GM21723 (cell line): ENCODE results near the gene CD6.

ENCODE experiments used
- ATAC-seq: cut with Tn5 transposase; IDR thresholded peaks from one replicate; pipeline ENCODE4 v1.9.1; 2021; ENCODE audit warnings: mild to moderate bottlenecking, moderate library complexity; ENCODE audit not compliant: unreplicated experiment

Gene CD6

GRCh38 chr11:61024938-61025820 is 53.7 kb downstream of the CD6 start:
- no peak for ATAC-seq

GRCh38 chr11:61025821-61026120 is 54.3 kb downstream of the CD6 start:
- ATAC-seq, result no peak

GRCh38 chr11:61026121-61027031 is 54.9 kb downstream of the CD6 start:
- no peak for ATAC-seq

- no peak for ATAC-seq
Observed at GRCh38 chr11:61027141-61027840, 55.8 kb downstream of the CD6 start.

GRCh38 chr11:61028135-61028729 is 56.8 kb downstream of the CD6 start:
- peak; percentile 82 for ATAC-seq

GRCh38 chr11:61032824-61033223 is 61.3 kb downstream of the CD6 start:
- ATAC-seq, result no peak

GRCh38 chr11:61033417-61033816 is 61.9 kb downstream of the CD6 start:
- ATAC-seq, result no peak

GRCh38 chr11:61034111-61034510 is 62.6 kb downstream of the CD6 start:
- ATAC-seq, result no peak

GRCh38 chr11:61034704-61035525 is 63.4 kb downstream of the CD6 start:
- no peak for ATAC-seq

GRCh38 chr11:61035526-61035835 is 64.0 kb downstream of the CD6 start:
- no peak for ATAC-seq

GRCh38 chr11:61037441-61038093 is 66.1 kb downstream of the CD6 start:
- no peak for ATAC-seq

- no peak for ATAC-seq
Observed at GRCh38 chr11:61039916-61040315, 68.4 kb downstream of the CD6 start.

GRCh38 chr11:61041755-61042518 is 70.5 kb downstream of the CD6 start:
- peak; percentile 94 for ATAC-seq

- ATAC-seq, result no peak
Observed at GRCh38 chr11:61042537-61042936, 71.1 kb downstream of the CD6 start.

- peak; percentile 41 for ATAC-seq
Observed at GRCh38 chr11:61042961-61043540, 71.6 kb downstream of the CD6 start.

- ATAC-seq, result no peak
Observed at GRCh38 chr11:61045271-61045670, 73.8 kb downstream of the CD6 start.

GRCh38 chr11:61046833-61047232 is 75.4 kb downstream of the CD6 start:
- ATAC-seq, result no peak

GRCh38 chr11:61048368-61049062 is 77.0 kb downstream of the CD6 start:
- no peak for ATAC-seq
